CD4-positive, alpha-beta T cell treated with Interleukin-6 for 4 hours (primary cell): ENCODE measurements around the gene EXPH5.

ENCODE experiments used
- DNase-seq: peaks from one replicate; pipeline ENCODE4 v3.0.0-alpha.2; 2020; ENCODE audit warnings: mixed read lengths

EXPH5 gene

GRCh38 chr11:108561535-108561991 lies 32.0 kb downstream of the EXPH5 start:
- no peak for DNase-seq

- DNase-seq = no peak
Observed at GRCh38 chr11:108559904-108560303, 33.7 kb downstream of the EXPH5 start.

- DNase-seq = no peak
Observed at GRCh38 chr11:108559340-108559739, 34.2 kb downstream of the EXPH5 start.

GRCh38 chr11:108558222-108558621 lies 35.3 kb downstream of the EXPH5 start:
- no peak for DNase-seq

GRCh38 chr11:108556019-108556418 lies 37.5 kb downstream of the EXPH5 start:
- DNase-seq = no peak

- no peak for DNase-seq
Observed at GRCh38 chr11:108551651-108552462, 41.7 kb downstream of the EXPH5 start.

- no peak for DNase-seq
Observed at GRCh38 chr11:108549319-108549885, 44.2 kb downstream of the EXPH5 start.

GRCh38 chr11:108545909-108546501 lies 47.6 kb downstream of the EXPH5 start:
- DNase-seq = no peak

GRCh38 chr11:108543316-108543964 lies 50.1 kb downstream of the EXPH5 start:
- no peak for DNase-seq

GRCh38 chr11:108541531-108541930 lies 52.0 kb downstream of the EXPH5 start:
- no peak for DNase-seq

GRCh38 chr11:108538502-108538901 lies 55.1 kb downstream of the EXPH5 start:
- no peak for DNase-seq

- no peak for DNase-seq
Observed at GRCh38 chr11:108538022-108538424, 55.5 kb downstream of the EXPH5 start.

- no peak for DNase-seq
Observed at GRCh38 chr11:108536783-108537182, 56.8 kb downstream of the EXPH5 start.

GRCh38 chr11:108535384-108535955 lies 58.1 kb downstream of the EXPH5 start:
- DNase-seq = no peak

GRCh38 chr11:108534274-108534882 lies 59.2 kb downstream of the EXPH5 start:
- no peak for DNase-seq

GRCh38 chr11:108530426-108530825 lies 63.1 kb downstream of the EXPH5 start:
- no peak for DNase-seq

- DNase-seq = no peak
Observed at GRCh38 chr11:108527382-108527781, 66.2 kb downstream of the EXPH5 start.

GRCh38 chr11:108525161-108525560 lies 68.4 kb downstream of the EXPH5 start:
- no peak for DNase-seq

GRCh38 chr11:108524422-108524821 lies 69.1 kb downstream of the EXPH5 start:
- no peak for DNase-seq

- DNase-seq = no peak
Observed at GRCh38 chr11:108522318-108522717, 71.2 kb downstream of the EXPH5 start.

- DNase-seq = no peak
Observed at GRCh38 chr11:108518581-108518980, 75.0 kb downstream of the EXPH5 start.

- no peak for DNase-seq
Observed at GRCh38 chr11:108516125-108516524, 77.4 kb downstream of the EXPH5 start.

- no peak for DNase-seq
Observed at GRCh38 chr11:108512708-108513107, 80.9 kb downstream of the EXPH5 start.
